Mucosa of descending colon (tissue), 3 donors: ENCODE measurements around the gene GTF2IRD1. TPM values are rescaled to one million over a fixed set of nuclear protein-coding genes. Genes with fewer than 3 reads are reported as not detected.

ENCODE experiments used
- ATAC-seq: fragments of 200-7000 bp; cut with Tn5 transposase; one replicate; pipeline ENCODE4 v1.9.1; 2020; ENCODE audit warnings: mild to moderate bottlenecking, moderate library complexity
- DNase-seq, 3 donors: peaks; one replicate each; pipeline ENCODE4 v3.0.0-alpha.2; 2020
- H3K36me3 ChIP-seq: fragments of 200-600 bp; one replicate; pipeline ENCODE4 v1.8.0; 2021; ENCODE audit warnings: low read depth, mild to moderate bottlenecking
- H3K4me1 ChIP-seq: fragments of 200-600 bp; one replicate; pipeline ENCODE4 v1.8.0; 2021; ENCODE audit warnings: low read depth, mild to moderate bottlenecking
- H3K4me3 ChIP-seq: fragments of 200-600 bp; one replicate; pipeline ENCODE4 v1.8.0; 2021; ENCODE audit warnings: mild to moderate bottlenecking
- H3K9me3 ChIP-seq: fragments of 200-600 bp; one replicate; pipeline ENCODE4 v1.8.0; 2021; ENCODE audit warnings: mild to moderate bottlenecking
- intact Hi-C, 2 donors: fragments of 100-400 bp; cut with DNase I in 1 of 2; cut with micrococcal nuclease in 1 of 2; formaldehyde crosslinking; loops; one replicate each; pipeline versions ENCODE4 v1.11.0 to v1.11.1; 2022; cut with DNase I, micrococcal nuclease
- total RNA-seq, 3 donors: library from RNA; stranded (reverse); fragmentation: NEBNext Ultra II Directional in 2 of 3; extraction: Animal tissue kit (Norgen Biotek cat#: 25700) in 2 of 3; gene quantifications; one replicate each; pipeline versions ENCODE4 v1.2.1 to v1.2.4, GENCODE V29; 2021 to 2023
- TF ChIP-seq, protein P1 (sequence below): fragments of 200-600 bp; IDR thresholded peaks from one replicate; pipeline ENCODE4 v1.8.0; 2022; ENCODE audit warnings: antibody characterized with exemption, mild to moderate bottlenecking
- donor health status: DM: no; HTN: no; CAD: no; lungs with moderate emphysema.
- donor health status: DM: no; HTN: no; CAD: no.
- donor health status: DM: no; HTN: yes; CAD: no.

GTF2IRD1 gene
- total RNA-seq, 3 donors from 2014 or later: 10.5 to 30.7 (median 12.7) TPM

DNA sequence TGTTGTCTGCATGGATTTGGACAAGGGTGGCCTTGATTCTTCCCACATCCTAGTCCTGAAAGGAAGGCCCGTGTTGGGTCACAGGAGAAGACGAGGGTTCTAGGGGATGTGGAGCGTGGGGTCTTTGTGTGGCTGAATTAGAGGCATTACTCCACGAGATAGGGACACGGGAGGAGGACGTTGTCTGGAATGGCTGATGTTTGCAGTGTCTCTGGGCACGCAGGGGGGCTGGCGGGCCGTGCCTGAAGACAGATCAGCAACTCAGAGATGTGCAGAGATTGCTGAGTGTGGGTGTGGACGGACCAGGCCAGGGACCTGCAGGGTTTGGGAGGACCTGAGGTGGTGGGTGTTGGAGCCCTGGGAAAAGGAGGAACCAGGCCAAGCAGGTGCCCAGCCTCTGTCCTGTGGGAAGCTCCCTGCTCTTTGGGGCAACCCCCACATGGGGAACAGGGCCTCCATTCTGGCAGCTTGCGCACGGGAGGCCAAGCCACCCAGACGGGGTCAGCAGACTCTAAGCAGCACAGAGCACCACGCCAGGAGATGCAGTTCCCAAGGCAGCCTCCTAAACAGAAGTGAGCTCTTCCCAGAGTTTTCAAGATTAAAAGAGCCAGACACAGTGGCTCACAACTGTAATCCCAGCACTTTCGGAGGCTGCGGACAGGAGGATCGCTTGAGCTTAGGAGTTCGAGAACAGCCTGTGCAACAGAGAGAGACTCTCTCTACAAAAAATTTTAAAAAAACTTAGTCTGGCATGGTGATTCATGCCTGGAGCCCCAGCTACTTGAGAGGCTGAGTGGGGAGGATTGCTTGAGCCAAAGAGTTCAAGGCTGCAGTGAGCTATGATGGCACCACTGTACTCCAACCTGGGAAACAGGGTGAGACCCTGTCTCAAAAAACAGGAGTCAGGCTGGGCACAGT, 132.8 kb downstream of the GTF2IRD1 start:
- Histone ChIP-seq H3K4me1 (peaks cover 10% of the 10 kb centered on the region), H3K9me3 (no peaks in the 10 kb centered on the region), H3K36me3 (no peaks in the 10 kb centered on the region), H3K4me3 (no peak overlapping the region)
- intact Hi-C loops: no loop called here
- ATAC-seq: no peak
- TF ChIP-seq, protein P1, sequence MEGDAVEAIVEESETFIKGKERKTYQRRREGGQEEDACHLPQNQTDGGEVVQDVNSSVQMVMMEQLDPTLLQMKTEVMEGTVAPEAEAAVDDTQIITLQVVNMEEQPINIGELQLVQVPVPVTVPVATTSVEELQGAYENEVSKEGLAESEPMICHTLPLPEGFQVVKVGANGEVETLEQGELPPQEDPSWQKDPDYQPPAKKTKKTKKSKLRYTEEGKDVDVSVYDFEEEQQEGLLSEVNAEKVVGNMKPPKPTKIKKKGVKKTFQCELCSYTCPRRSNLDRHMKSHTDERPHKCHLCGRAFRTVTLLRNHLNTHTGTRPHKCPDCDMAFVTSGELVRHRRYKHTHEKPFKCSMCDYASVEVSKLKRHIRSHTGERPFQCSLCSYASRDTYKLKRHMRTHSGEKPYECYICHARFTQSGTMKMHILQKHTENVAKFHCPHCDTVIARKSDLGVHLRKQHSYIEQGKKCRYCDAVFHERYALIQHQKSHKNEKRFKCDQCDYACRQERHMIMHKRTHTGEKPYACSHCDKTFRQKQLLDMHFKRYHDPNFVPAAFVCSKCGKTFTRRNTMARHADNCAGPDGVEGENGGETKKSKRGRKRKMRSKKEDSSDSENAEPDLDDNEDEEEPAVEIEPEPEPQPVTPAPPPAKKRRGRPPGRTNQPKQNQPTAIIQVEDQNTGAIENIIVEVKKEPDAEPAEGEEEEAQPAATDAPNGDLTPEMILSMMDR: no peak
- no peak for DNase-seq

DNA sequence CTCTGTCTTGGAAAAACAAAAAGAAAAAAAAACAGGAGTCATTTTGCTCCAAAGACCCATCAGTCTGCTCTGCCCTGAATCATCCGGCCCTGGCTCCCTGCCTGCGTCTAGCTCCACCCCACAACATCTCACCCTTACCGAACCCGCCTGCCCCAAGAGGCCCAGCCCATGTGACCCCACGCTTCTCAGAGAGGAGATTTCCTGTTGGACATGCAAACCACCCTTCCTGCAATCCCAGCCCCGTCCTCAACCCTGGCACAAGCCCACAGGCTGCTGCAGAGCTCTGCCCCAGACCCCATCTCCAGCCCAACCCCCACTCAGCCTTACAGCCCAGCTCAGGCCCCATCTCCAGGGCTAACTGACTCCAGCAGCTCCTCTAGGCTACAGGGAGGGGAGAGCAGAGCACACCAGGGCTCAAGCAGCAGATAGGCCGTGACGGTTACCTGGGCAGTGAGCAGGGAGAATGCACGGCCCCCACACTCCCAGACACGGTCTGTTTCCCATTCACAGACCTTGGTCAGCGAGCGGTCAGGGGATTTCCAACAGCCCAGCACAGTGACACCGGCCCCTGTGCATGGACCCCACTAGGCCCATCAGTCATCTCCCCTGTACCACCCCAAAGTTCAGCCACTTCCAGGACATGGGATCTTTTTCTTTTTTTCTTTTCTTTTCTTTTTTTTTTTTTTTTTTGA, 133.9 kb downstream of the GTF2IRD1 start:
- intact Hi-C loops: no loop called here
- H3K9me3 ChIP-seq: no peaks in the 10 kb centered on the region
- H3K4me1 ChIP-seq: peaks cover 10% of the 10 kb centered on the region
- no peak overlapping the region for H3K4me3 ChIP-seq
- DNase-seq (peak; percentile 79 to 89 (median 82)), ATAC-seq (peak; percentile 86)
- TF ChIP-seq, protein P1: no peak
- H3K36me3 ChIP-seq: no peaks in the 10 kb centered on the region

DNA sequence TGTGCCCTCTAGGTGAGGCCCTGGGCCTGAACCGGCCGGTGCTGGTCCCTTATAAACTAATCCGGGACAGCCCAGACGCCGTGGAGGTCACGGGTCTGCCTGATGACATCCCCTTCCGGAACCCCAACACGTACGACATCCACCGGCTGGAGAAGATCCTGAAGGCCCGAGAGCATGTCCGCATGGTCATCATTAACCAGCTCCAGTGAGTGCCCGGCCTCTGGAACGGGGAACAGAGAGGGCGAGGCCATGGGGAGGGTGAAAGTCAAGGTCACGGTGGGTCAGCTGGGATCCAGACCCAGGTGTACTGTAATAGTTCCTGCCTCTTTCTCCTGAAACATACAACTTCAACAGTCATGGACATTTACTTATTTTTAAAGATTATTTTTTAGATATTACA, 137.1 kb downstream of the GTF2IRD1 start:
- H3K9me3 ChIP-seq: no peaks in the 10 kb centered on the region
- DNase-seq (no peak), ATAC-seq (no peak)
- intact Hi-C loops: no loop called here
- H3K4me3 ChIP-seq: no peak overlapping the region
- TF ChIP-seq, protein P1: no peak
- H3K36me3 ChIP-seq: no peaks in the 10 kb centered on the region
- H3K4me1 ChIP-seq: peaks cover 10% of the 10 kb centered on the region

DNA sequence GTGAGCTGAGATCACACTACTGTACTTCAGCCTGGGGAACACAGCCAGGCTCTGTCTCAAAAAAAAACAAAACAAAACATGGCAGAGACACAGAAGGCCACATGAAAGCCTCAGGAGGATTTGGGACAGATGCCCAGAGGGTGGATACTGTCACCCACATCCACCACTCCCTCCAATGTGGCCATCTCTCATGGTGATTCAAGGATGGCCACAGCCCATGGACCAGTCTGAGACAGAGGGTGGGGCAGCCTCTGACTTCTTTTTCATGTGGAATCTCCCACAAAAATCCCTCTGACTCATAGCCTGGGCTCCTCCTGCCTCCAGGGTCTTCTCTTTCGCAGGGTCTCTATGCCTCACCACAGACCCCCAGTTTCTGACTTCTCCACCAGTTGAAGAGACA, 144.9 kb downstream of the GTF2IRD1 start:
- intact Hi-C loops: no loop called here
- ATAC-seq (peak; percentile 21), DNase-seq (no peak)
- no peaks in the 10 kb centered on the region for H3K4me1 ChIP-seq
- no peaks in the 10 kb centered on the region for H3K9me3 ChIP-seq
- TF ChIP-seq, protein P1: no peak
- no peak overlapping the region for H3K4me3 ChIP-seq
- H3K36me3 ChIP-seq: no peaks in the 10 kb centered on the region

DNA sequence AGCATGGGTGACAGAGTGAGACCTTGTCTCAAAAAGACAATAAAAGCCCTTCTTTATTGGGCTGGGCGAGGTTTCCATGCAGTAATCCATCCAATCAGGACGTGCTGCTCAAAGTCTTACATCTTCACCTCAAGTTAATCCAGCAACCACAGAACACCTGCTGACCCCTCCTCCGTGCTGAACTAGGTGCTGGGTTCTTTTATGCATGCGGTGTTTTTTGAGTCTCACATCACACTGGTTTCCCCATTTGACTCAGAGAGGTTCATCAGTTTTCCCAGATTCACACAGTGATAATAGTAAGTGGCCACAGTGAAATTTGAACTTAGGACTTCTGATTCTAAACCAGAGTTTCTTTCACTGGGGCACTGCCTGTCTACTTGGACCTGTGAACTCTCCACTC, 145.5 kb downstream of the GTF2IRD1 start:
- intact Hi-C loops: no loop called here
- H3K9me3 ChIP-seq: no peaks in the 10 kb centered on the region
- H3K4me1 ChIP-seq: no peaks in the 10 kb centered on the region
- H3K36me3 ChIP-seq: no peaks in the 10 kb centered on the region
- TF ChIP-seq, protein P1: no peak
- no peak for DNase-seq
- H3K4me3 ChIP-seq: no peak overlapping the region
- ATAC-seq: no peak
